IPS DF 4.7 (cell line): Measurements from ENCODE around the gene DNER.
A peak's percentile ranks its signal among the peaks of the same experiment; 100 is the strongest.
"Not testable (repeated sequence)": the region's sequence is repeated elsewhere in the genome, so short reads cannot be mapped to it uniquely, and the experiment has no call there.

ENCODE experiments used
- DNase-seq: peaks from one replicate; pipeline ENCODE4 v3.0.0-alpha.2; 2013; ENCODE audit warnings: low spot score; ENCODE audit errors: extremely low read depth

The DNER gene

GRCh38 chr2:229622495-229623355 is 91.6 kb downstream of the DNER start:
- DNase-seq, result no peak

GRCh38 chr2:229620759-229621158 is 93.6 kb downstream of the DNER start:
- no peak for DNase-seq

GRCh38 chr2:229620289-229620688 is 94.1 kb downstream of the DNER start:
- no peak for DNase-seq

GRCh38 chr2:229616433-229616832 is 97.9 kb downstream of the DNER start:
- DNase-seq, result no peak

GRCh38 chr2:229614021-229614420 is 100.3 kb downstream of the DNER start:
- DNase-seq, result not testable (repeated sequence)

- DNase-seq, result no peak
Measured at GRCh38 chr2:229612384-229612971, 101.9 kb downstream of the DNER start.

GRCh38 chr2:229611360-229611759 is 103.0 kb downstream of the DNER start:
- no peak for DNase-seq

GRCh38 chr2:229610872-229611271 is 103.5 kb downstream of the DNER start:
- no peak for DNase-seq

GRCh38 chr2:229610333-229610732 is 104.0 kb downstream of the DNER start:
- DNase-seq, result no peak

GRCh38 chr2:229601936-229602335 is 112.4 kb downstream of the DNER start:
- no peak for DNase-seq

GRCh38 chr2:229601396-229601795 is 113.0 kb downstream of the DNER start:
- DNase-seq, result no peak

GRCh38 chr2:229598227-229598626 is 116.1 kb downstream of the DNER start:
- DNase-seq, result no peak

GRCh38 chr2:229596796-229597195 is 117.6 kb downstream of the DNER start:
- DNase-seq, result no peak

- no peak for DNase-seq
Measured at GRCh38 chr2:229591611-229592010, 122.7 kb downstream of the DNER start.

- peak; percentile 82 for DNase-seq
Measured at GRCh38 chr2:229586746-229587705, 127.3 kb downstream of the DNER start.

GRCh38 chr2:229586012-229586411 is 128.3 kb downstream of the DNER start:
- DNase-seq, result no peak

GRCh38 chr2:229582151-229582550 is 132.2 kb downstream of the DNER start:
- no peak for DNase-seq

GRCh38 chr2:229578052-229578846 is 136.1 kb downstream of the DNER start:
- DNase-seq, result no peak

- DNase-seq, result no peak
Measured at GRCh38 chr2:229575569-229576315, 138.6 kb downstream of the DNER start.
